Suppressor macrophage (primary cell): ENCODE data around the gene CLNS1A.

Experiments used
- DNase-seq, 4 experiments: peaks; one replicate each; pipeline ENCODE4 v3.0.0-alpha.2; 2020 to 2022
- total RNA-seq, 17 experiments: gene quantifications; one replicate each; lab custom pipeline; 2026; ENCODE audit warnings: mixed read lengths in 6 of 17, inconsistent platforms in 3 of 17; lab: John Stamatoyannopoulos, UW

CLNS1A gene
- 25.3 to 64.8 (median 44.4) reads per million in 17 experiments for total RNA-seq

GRCh38 chr11:77637345-77638165 is at the start of gene CLNS1A:
CLNS1A (minus strand) TSS chr11:77637794; CDS start chr11:77637714, 80 bp downstream.
- peak; percentile 92 to 95 (median 94) for DNase-seq

- DNase-seq: peak in 1 of 4 experiments; percentile 5
Measured at GRCh38 chr11:77687088-77687487, 49.5 kb upstream of the CLNS1A start.

GRCh38 chr11:77677138-77677537 is 39.5 kb upstream of the CLNS1A start:
- no peak for DNase-seq

GRCh38 chr11:77672264-77672663 is 34.7 kb upstream of the CLNS1A start:
- no peak for DNase-seq

- DNase-seq: no peak
Measured at GRCh38 chr11:77669848-77670511, 32.4 kb upstream of the CLNS1A start.

GRCh38 chr11:77668760-77669159 is 31.2 kb upstream of the CLNS1A start:
- DNase-seq: no peak

- no peak for DNase-seq
Measured at GRCh38 chr11:77665240-77665965, 27.8 kb upstream of the CLNS1A start.

GRCh38 chr11:77661670-77662069 is 24.1 kb upstream of the CLNS1A start:
- no peak for DNase-seq

GRCh38 chr11:77660947-77661346 is 23.4 kb upstream of the CLNS1A start:
- peak in 2 of 4 experiments; percentile 36 to 62 for DNase-seq

GRCh38 chr11:77658213-77659013 is 20.8 kb upstream of the CLNS1A start:
- no peak for DNase-seq

- DNase-seq: no peak
Measured at GRCh38 chr11:77656362-77656761, 18.8 kb upstream of the CLNS1A start.

- DNase-seq: no peak
Measured at GRCh38 chr11:77654770-77655434, 17.3 kb upstream of the CLNS1A start.

- no peak for DNase-seq
Measured at GRCh38 chr11:77650123-77650522, 12.5 kb upstream of the CLNS1A start.

- DNase-seq: no peak
Measured at GRCh38 chr11:77647654-77648305, 10.2 kb upstream of the CLNS1A start.

GRCh38 chr11:77644887-77645286 is 7.3 kb upstream of the CLNS1A start:
- no peak for DNase-seq

GRCh38 chr11:77642228-77642627 is 4.6 kb upstream of the CLNS1A start:
- DNase-seq: no peak

GRCh38 chr11:77636731-77637344 is 756 bp downstream of the CLNS1A start:
- DNase-seq: peak; percentile 13 to 47 (median 28)

GRCh38 chr11:77633926-77634325 is 3.7 kb downstream of the CLNS1A start:
- DNase-seq: peak; percentile 30 to 62 (median 52)

- no peak for DNase-seq
Measured at GRCh38 chr11:77630157-77630710, 7.4 kb downstream of the CLNS1A start.

GRCh38 chr11:77619576-77620198 is 17.9 kb downstream of the CLNS1A start:
- DNase-seq: peak; percentile 58 to 70 (median 63)
